Measurements from ENCODE around the gene GJD2. TPM values are rescaled to one million over a fixed set of nuclear protein-coding genes. Genes with fewer than 3 reads are reported as not detected.

Gene GJD2
- polyA plus RNA-seq = under 1 TPM in 2 of 4 donors, not detected in 2; 0.03 to 0.04 TPM
- long read RNA-seq, donor 1 = 0 reads
- long read RNA-seq, donor 2 = 0 reads
- long read RNA-seq, donor 3 = 0 reads
- long read RNA-seq, donor 4 = 0 reads
- long read RNA-seq, donor 5 = 0 reads
- long read RNA-seq, donor 6 = 0 reads
- long read RNA-seq, donor 7 = 0 reads
- long read RNA-seq, donor 8 = 0 reads
- long read RNA-seq, donor 9 = 0 reads
- long read RNA-seq, donor 10 = 0 reads

DNA sequence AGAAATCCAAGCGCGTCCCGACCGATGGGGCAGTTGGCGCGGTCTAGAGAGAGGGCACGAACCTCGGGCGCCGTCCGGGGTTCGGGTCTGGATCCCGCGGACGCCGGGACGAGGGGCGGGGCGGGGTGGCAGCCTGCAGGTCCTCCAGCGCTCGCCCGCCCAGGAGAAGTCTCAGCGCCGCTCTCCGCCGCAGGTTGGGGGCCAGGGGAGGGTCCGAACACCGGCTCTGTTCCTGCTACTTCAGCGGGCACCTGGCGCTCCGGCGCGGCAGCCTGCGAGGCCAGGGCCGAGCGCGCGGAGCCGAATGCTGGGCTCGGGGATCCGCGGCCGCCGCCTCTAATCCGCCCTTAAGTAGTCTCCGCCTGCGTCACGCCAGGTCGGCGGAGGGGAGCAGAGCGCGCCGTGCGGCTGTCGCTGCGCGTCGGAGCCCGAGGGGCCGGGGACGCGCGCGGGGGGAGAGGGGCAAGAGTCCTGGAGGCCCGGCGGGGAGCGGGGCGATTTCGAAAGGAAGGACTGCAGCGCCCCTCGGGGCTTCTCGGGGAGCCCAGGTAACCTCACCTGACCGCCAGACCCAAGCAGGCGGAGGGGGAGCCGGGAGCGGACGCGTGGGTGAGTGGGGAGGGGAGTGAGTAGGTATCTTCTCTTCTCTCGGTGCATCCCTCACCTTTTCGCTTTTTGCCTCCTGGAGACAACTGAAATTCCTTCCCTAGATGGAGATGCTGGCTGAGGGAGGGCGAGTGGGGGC is at the start of gene GJD2:
GJD2 (minus strand) TSS at position 325 of the 745 bp plus-strand sequence. CDS start 510 bp downstream, outside the sequence.
- no peak for FAIRE-seq
- H3K27ac ChIP-seq (ENCODE audit: low read depth in 1 of 3, low read length in 2 of 3) = no peak within 1 kb of the TSS
- peak in 1 of 2 donors; percentile 25 for DNase-seq
- no peaks in the 10 kb centered on the region for H3K36me3 ChIP-seq (ENCODE audit: control insufficient read depth in 3 of 3, insufficient read depth in 2 of 3, low read depth in 1 of 3, low read length in 3 of 3)
- WGBS, 3 donors = 2 to 11% (median 2%) methylated on average over 38 to 81 of the region's 81 CpGs
- H3K4me3 ChIP-seq (ENCODE audit: low read depth in 1 of 3, low read length in 3 of 3) = no peak within 1 kb of the TSS
- peaks cover 4 to 47% (median 20%) of the 10 kb centered on the region in 3 donors for H3K27me3 ChIP-seq (ENCODE audit: control insufficient read depth in 3 of 3, insufficient read depth in 3 of 3, low read length in 3 of 3)
- H3K9me3 ChIP-seq (ENCODE audit: control insufficient read depth in 2 of 2, insufficient read depth in 1 of 2, low read depth in 1 of 2, low read length in 1 of 2) = no peaks in the 10 kb centered on the region
- no peaks in the 10 kb centered on the region for H3K4me1 ChIP-seq (ENCODE audit: control insufficient read depth in 3 of 3, insufficient read depth in 2 of 3, low read depth in 1 of 3, low read length in 2 of 3)

- no peak for DNase-seq
- 72 to 78% (median 78%) methylated on average over 2 of the region's 2 CpGs for WGBS, 3 donors
These were observed 49.3 kb upstream of the GJD2 start for GRCh38 chr15:34804113-34804512.

DNA sequence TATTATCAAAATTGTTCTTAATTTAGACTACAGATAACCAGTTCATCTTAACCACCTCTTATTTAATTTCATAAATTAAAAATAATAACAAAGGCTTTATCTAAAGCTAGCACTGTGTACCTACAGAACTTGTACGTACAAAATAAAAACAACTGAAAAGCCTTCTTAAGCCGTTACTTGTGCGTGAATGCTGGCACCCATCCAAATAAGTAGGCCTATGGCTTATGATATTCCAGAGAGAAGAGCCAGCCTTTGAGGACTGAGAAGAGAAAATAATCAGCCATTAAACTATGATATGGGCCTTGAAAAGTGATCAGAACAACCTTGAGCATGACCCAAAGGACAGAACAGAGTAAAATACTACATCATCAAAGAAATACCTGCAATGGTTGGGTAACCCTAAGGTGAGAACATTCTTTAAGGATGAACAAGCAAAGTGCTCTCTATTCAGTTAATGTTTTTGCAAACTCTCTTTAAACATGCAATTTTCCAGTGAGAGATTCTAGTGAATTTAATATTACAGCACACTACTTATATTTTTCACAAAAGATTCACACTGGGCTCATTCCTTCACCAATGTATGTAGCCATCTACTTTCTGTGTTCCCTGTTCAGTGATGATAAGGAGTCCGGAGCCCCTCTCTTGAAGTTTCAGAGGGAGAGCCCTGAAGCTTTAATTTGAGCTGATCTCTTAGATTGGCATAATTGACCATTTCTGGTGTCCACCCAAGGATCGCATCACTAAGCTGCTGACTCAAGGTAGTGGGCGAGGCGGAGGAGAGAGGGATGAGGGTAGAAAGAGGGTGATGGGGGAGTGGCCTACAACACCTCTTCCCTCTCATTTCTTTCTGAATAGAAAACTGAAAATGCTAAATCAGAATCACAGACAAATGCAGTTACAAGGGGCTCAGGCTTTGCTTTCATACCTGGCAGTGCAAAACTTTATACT is 48.3 kb upstream of the GJD2 start:
- Histone ChIP-seq H3K4me3 (ENCODE audit: low read depth in 1 of 3, low read length in 3 of 3) (no peak overlapping the region), H3K36me3 (ENCODE audit: control insufficient read depth in 3 of 3, insufficient read depth in 2 of 3, low read depth in 1 of 3, low read length in 3 of 3) (no peaks in the 10 kb centered on the region), H3K27me3 (ENCODE audit: control insufficient read depth in 3 of 3, insufficient read depth in 3 of 3, low read length in 3 of 3) (peaks cover 0 to 11% (median 5%) of the 10 kb centered on the region in 3 donors), H3K4me1 (ENCODE audit: control insufficient read depth in 3 of 3, insufficient read depth in 2 of 3, low read depth in 1 of 3, low read length in 2 of 3) (no peaks in the 10 kb centered on the region), H3K9me3 (ENCODE audit: control insufficient read depth in 2 of 2, insufficient read depth in 1 of 2, low read depth in 1 of 2, low read length in 1 of 2) (peaks cover 0 to 2% of the 10 kb centered on the region in 2 donors), H3K27ac (ENCODE audit: low read depth in 1 of 3, low read length in 2 of 3) (no peak overlapping the region)
- DNase-seq (no peak), FAIRE-seq (no peak)
- WGBS, 3 donors = 85 to 93% (median 91%) methylated on average over 7 of the region's 7 CpGs

More at GRCh38 chr15:34804113-34804512, 49.3 kb upstream of the GJD2 start:
- H3K4me3 ChIP-seq (ENCODE audit: low read depth in 1 of 3, low read length in 3 of 3) = no peak overlapping the region
- H3K36me3 ChIP-seq (ENCODE audit: control insufficient read depth in 3 of 3, insufficient read depth in 2 of 3, low read depth in 1 of 3, low read length in 3 of 3) = no peaks in the 10 kb centered on the region
- peaks cover 0 to 5% (median 5%) of the 10 kb centered on the region in 3 donors for H3K27me3 ChIP-seq (ENCODE audit: control insufficient read depth in 3 of 3, insufficient read depth in 3 of 3, low read length in 3 of 3)
- no peak overlapping the region for H3K27ac ChIP-seq (ENCODE audit: low read depth in 1 of 3, low read length in 2 of 3)
- no peak for FAIRE-seq
- no peaks in the 10 kb centered on the region for H3K4me1 ChIP-seq (ENCODE audit: control insufficient read depth in 3 of 3, insufficient read depth in 2 of 3, low read depth in 1 of 3, low read length in 2 of 3)
- H3K9me3 ChIP-seq (ENCODE audit: control insufficient read depth in 2 of 2, insufficient read depth in 1 of 2, low read depth in 1 of 2, low read length in 1 of 2) = peaks cover 0 to 2% of the 10 kb centered on the region in 2 donors

DNA sequence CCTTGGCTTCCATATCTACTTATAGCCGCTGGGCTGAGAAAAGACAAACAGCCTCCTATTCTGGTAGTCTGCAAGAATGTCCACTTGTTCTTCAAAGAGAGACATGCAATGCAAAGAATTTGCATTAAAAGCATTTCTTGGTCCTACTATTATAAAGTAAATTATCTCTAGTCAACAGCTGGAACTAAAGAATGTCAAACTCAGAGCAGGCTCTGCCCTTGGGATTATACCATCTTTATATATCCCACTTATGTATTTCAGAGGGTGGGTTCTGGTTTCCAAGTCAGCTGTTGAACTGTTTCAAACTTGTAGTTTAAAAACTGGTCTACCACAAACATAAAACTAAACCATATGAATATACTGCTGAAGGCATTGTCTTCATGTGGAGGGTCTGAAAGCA is 47.6 kb upstream of the GJD2 start:
- no peaks in the 10 kb centered on the region for H3K36me3 ChIP-seq (ENCODE audit: control insufficient read depth in 3 of 3, insufficient read depth in 2 of 3, low read depth in 1 of 3, low read length in 3 of 3)
- no peak for DNase-seq
- H3K9me3 ChIP-seq (ENCODE audit: control insufficient read depth in 2 of 2, insufficient read depth in 1 of 2, low read depth in 1 of 2, low read length in 1 of 2) = no peaks in the 10 kb centered on the region
- no peaks in the 10 kb centered on the region for H3K4me1 ChIP-seq (ENCODE audit: control insufficient read depth in 3 of 3, insufficient read depth in 2 of 3, low read depth in 1 of 3, low read length in 2 of 3)
- H3K27me3 ChIP-seq (ENCODE audit: control insufficient read depth in 3 of 3, insufficient read depth in 3 of 3, low read length in 3 of 3) = peaks cover 0 to 17% (median 5%) of the 10 kb centered on the region in 3 donors
- FAIRE-seq = no peak
- 78 to 96% (median 91%) methylated on average over 1 of the region's 1 CpG for WGBS, 3 donors
- H3K4me3 ChIP-seq (ENCODE audit: low read depth in 1 of 3, low read length in 3 of 3) = no peak overlapping the region
- H3K27ac ChIP-seq (ENCODE audit: low read depth in 1 of 3, low read length in 2 of 3) = no peak overlapping the region

DNA sequence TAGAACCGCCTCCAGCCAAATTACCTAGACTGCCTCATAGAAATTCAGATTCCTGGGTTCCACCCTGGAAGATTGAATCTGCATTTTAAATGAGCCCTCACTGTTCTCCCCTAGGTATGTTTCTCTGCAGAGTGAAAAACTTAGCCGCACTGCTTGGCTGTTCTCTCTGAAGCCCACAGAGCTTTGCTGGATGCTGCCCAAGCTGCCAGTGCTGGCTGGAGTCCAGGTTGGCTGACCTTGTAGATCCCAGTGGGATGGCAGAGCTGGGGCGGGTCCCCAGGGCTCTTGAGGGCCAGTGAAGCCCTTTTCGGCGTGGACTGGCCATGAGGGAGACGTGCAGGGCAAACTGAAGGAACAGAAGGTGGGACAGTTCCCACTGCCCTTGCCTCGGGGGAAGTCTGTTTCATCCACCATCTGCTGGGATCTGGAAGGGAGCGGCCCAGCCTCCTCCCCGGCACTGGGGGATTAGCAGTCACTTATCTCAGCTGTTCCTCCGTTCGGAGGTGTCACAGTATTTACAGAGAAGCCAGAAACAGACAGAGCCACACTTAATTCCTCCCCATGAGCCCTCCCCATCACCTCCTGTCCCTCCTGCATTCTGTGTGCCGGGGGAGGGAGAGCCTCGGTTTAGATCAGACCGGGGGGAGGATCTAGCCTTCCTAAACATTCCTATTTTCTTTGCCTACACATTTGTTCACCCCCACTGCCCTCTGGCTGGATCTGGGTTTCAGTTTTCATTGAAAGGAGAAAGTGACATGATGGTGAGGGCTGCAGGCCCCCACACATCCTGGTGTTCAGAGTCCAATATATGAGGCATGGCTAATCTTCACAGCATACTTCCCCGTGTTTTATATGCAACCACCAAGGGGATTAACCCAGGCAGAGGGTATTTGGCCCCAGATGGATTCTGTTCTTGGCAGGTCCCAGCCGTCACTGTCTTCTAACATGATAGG is 44.6 kb upstream of the GJD2 start:
- Histone ChIP-seq H3K4me3 (ENCODE audit: low read depth in 1 of 3, low read length in 3 of 3) (no peak overlapping the region), H3K4me1 (ENCODE audit: control insufficient read depth in 3 of 3, insufficient read depth in 2 of 3, low read depth in 1 of 3, low read length in 2 of 3) (no peaks in the 10 kb centered on the region), H3K9me3 (ENCODE audit: control insufficient read depth in 2 of 2, insufficient read depth in 1 of 2, low read depth in 1 of 2, low read length in 1 of 2) (no peaks in the 10 kb centered on the region), H3K27me3 (ENCODE audit: control insufficient read depth in 3 of 3, insufficient read depth in 3 of 3, low read length in 3 of 3) (peaks cover 0 to 40% (median 16%) of the 10 kb centered on the region in 3 donors), H3K27ac (ENCODE audit: low read depth in 1 of 3, low read length in 2 of 3) (no peak overlapping the region), H3K36me3 (ENCODE audit: control insufficient read depth in 3 of 3, insufficient read depth in 2 of 3, low read depth in 1 of 3, low read length in 3 of 3) (no peaks in the 10 kb centered on the region)
- WGBS, 3 donors = 20 to 32% (median 26%) methylated on average over 16 of the region's 16 CpGs
- FAIRE-seq (no peak), DNase-seq (no peak)

GRCh38 chr15:34796847-34797435 is 42.1 kb upstream of the GJD2 start:
- Histone ChIP-seq H3K9me3 (ENCODE audit: control insufficient read depth in 2 of 2, insufficient read depth in 1 of 2, low read depth in 1 of 2, low read length in 1 of 2) (no peaks in the 10 kb centered on the region), H3K4me3 (ENCODE audit: low read depth in 1 of 3, low read length in 3 of 3) (no peak overlapping the region), H3K36me3 (ENCODE audit: control insufficient read depth in 3 of 3, insufficient read depth in 2 of 3, low read depth in 1 of 3, low read length in 3 of 3) (no peaks in the 10 kb centered on the region), H3K4me1 (ENCODE audit: control insufficient read depth in 3 of 3, insufficient read depth in 2 of 3, low read depth in 1 of 3, low read length in 2 of 3) (no peaks in the 10 kb centered on the region), H3K27ac (ENCODE audit: low read depth in 1 of 3, low read length in 2 of 3) (no peak overlapping the region), H3K27me3 (ENCODE audit: control insufficient read depth in 3 of 3, insufficient read depth in 3 of 3, low read length in 3 of 3) (peaks cover 0 to 52% (median 26%) of the 10 kb centered on the region in 3 donors)
- 48 to 62% (median 60%) methylated on average over 5 of the region's 5 CpGs for WGBS, 3 donors
- FAIRE-seq (no peak), DNase-seq (no peak)

- DNase-seq (no peak), FAIRE-seq (no peak)
- no peak within 1 kb of the TSS for H3K27ac ChIP-seq (ENCODE audit: low read depth in 1 of 3, low read length in 2 of 3)
- no peaks in the 10 kb centered on the region for H3K36me3 ChIP-seq (ENCODE audit: control insufficient read depth in 3 of 3, insufficient read depth in 2 of 3, low read depth in 1 of 3, low read length in 3 of 3)
- H3K4me1 ChIP-seq (ENCODE audit: control insufficient read depth in 3 of 3, insufficient read depth in 2 of 3, low read depth in 1 of 3, low read length in 2 of 3) = no peaks in the 10 kb centered on the region
- WGBS, 3 donors = 10 to 19% (median 17%) methylated on average over 23 to 44 of the region's 44 CpGs
- no peaks in the 10 kb centered on the region for H3K9me3 ChIP-seq (ENCODE audit: control insufficient read depth in 2 of 2, insufficient read depth in 1 of 2, low read depth in 1 of 2, low read length in 1 of 2)
- H3K27me3 ChIP-seq (ENCODE audit: control insufficient read depth in 3 of 3, insufficient read depth in 3 of 3, low read length in 3 of 3) = peaks cover 0 to 50% (median 23%) of the 10 kb centered on the region in 3 donors
- H3K4me3 ChIP-seq (ENCODE audit: low read depth in 1 of 3, low read length in 3 of 3) = no peak within 1 kb of the TSS
These were observed 40.7 kb upstream of the GJD2 start, which contains the start of gene ACTC1 for GRCh38 chr15:34795267-34796081. TSS of gene ACTC1 (minus strand) at chr15:34795549. CDS start at chr15:34794808, 741 bp downstream.
